GM12878 (cell line): Measurements from ENCODE around the gene MCHR1. TPM values are rescaled to one million over a fixed set of nuclear protein-coding genes. Genes with fewer than 3 reads are reported as not detected.

Experiments
- CREB1 ChIP-seq: IDR thresholded peaks from 2 replicates; pipeline ENCODE4 v1.6.1; 2012; ENCODE audit warnings: low read depth, mild to moderate bottlenecking, inconsistent platforms
- IRF4 ChIP-seq: IDR thresholded peaks from 2 replicates; pipeline ENCODE4 v1.6.1; 2011; ENCODE audit warnings: low read depth, low read length
- MTA2 ChIP-seq: fragments of 450-650 bp; IDR thresholded peaks from 2 replicates; pipeline ENCODE4 v1.6.1; 2016; ENCODE audit warnings: low read depth, mild to moderate bottlenecking, moderate library complexity
- PAX5 ChIP-seq: IDR thresholded peaks from 2 replicates; pipeline ENCODE4 v1.6.1; 2011; ENCODE audit warnings: low read depth, low read length, borderline replicate concordance
- PRDM15 ChIP-seq: fragments of 450-650 bp; formaldehyde crosslinking; IDR thresholded peaks from 2 replicates; pipeline ENCODE4 v1.4.0; 2020; ENCODE audit warnings: mild to moderate bottlenecking, moderate library complexity
- ZBTB40 ChIP-seq: fragments of 450-650 bp; IDR thresholded peaks from 2 replicates; pipeline ENCODE4 v1.6.1; 2016; ENCODE audit warnings: mild to moderate bottlenecking, moderate library complexity, borderline replicate concordance
- polyA plus RNA-seq, 11 experiments: library from polyadenylated mRNA; depleted of rRNA in 4 of 11; unstranded in 6 of 11; stranded (reverse) in 5 of 11; fragments of >200 nt; fragmentation: Nextera tagmentation in 4 of 11; fragmentation: Illumina TruSeq in 1 of 11; extraction: Ambion mirVana in 4 of 11; extraction: Trizol in 1 of 11; gene quantifications; 1 replicate in 1 of 11; 2 replicates in 10 of 11; pipeline versions ENCODE4 v1.2.1 to v1.2.3, GENCODE V29; 2011 to 2016; ENCODE audit warnings: inconsistent platforms in 2 of 11, missing spikeins in 2 of 11, low read depth in 1 of 11
- total RNA-seq, 4 experiments: library from RNA; depleted of rRNA in 3 of 4; stranded (reverse); fragments of >200 nt in 3 of 4; fragmentation: Illumina TruSeq in 1 of 4; extraction: Trizol in 1 of 4; gene quantifications; 2 replicates each; pipeline versions ENCODE4 v1.2.1 to v1.2.3, GENCODE V29; 2013 to 2021

Gene MCHR1
- total and polyA plus RNA-seq, 10 of the 15 experiments (the other 5 are each of a cell fraction or from before 2014, with no cell fraction given) = not detected

- TF ChIP-seq ZBTB40 = no peak
- TF ChIP-seq MTA2 = 0 out of 2 replicates have a peak, but pooled peaks have one; percentile 13
- TF ChIP-seq PAX5 = no peak
- TF ChIP-seq CREB1 = no peak
- no peak for TF ChIP-seq IRF4
- TF ChIP-seq PRDM15 (CRISPR knock-in tag) = no peak
Measured at GRCh38 chr22:40637183-40638150, 41.8 kb upstream of the MCHR1 start (continued).
